HEK293 (cell line): ENCODE data around the gene KRTAP10-10.

Source experiments
- CTCF ChIA-PET: fragments of 350-600 bp; formaldehyde crosslinking; extraction: SDS; loops from one replicate; lab custom pipeline; 2021; ENCODE audit warnings: antibody characterized with exemption; lab: Yijun Ruan, JAX
- POLR2A ChIA-PET: fragments of 300-600 bp; formaldehyde crosslinking; extraction: SDS; loops from one replicate; lab custom pipeline; 2020; ENCODE audit warnings: antibody characterized with exemption, inconsistent platforms; lab: Yijun Ruan, JAX
- H3K27ac ChIP-seq: fragments of 200-500 bp; sonication (Bioruptor generic); 2 replicates; pipeline ENCODE4 v1.5.1; 2014; ENCODE audit warnings: low read depth, low read length, control low read depth, inconsistent platforms; ENCODE audit errors: extremely low read depth
- H3K36me3 ChIP-seq, 2 experiments: fragments of 200-500 bp in 1 of 2; sonication (Bioruptor generic) in 1 of 2; 1 replicate in 1 of 2; 2 replicates in 1 of 2; pipeline ENCODE4 v1.5.1; 2014 to 2017; ENCODE audit warnings: inconsistent platforms in 2 of 2, low read length in 2 of 2; ENCODE audit not compliant: control insufficient read depth in 2 of 2, insufficient read depth in 1 of 2
- H3K4me1 ChIP-seq: fragments of 200-500 bp; sonication (Bioruptor generic); 2 replicates; pipeline ENCODE4 v1.5.1; 2014; ENCODE audit warnings: mild to moderate bottlenecking, low read length, inconsistent platforms; ENCODE audit not compliant: control insufficient read depth, insufficient read depth
- H3K4me3 ChIP-seq: 2 replicates; pipeline ENCODE4 v1.5.1; 2011; ENCODE audit warnings: low read depth, mild to moderate bottlenecking, control low read depth, low read length, moderate library complexity
- H3K9me3 ChIP-seq: fragments of 200-500 bp; sonication (Bioruptor generic); 2 replicates; pipeline ENCODE4 v1.5.1; 2014; ENCODE audit warnings: low read depth, low read length, inconsistent platforms; ENCODE audit not compliant: control insufficient read depth, insufficient read depth
- EGR2 ChIP-seq: fragments of 450-650 bp; formaldehyde crosslinking; IDR thresholded peaks from 2 replicates; pipeline ENCODE4 v1.5.1; 2016; ENCODE audit warnings: low read depth, missing biosample characterization, missing genetic modification characterization
- GLIS2 ChIP-seq: fragments of 450-650 bp; formaldehyde crosslinking; IDR thresholded peaks from 2 replicates; pipeline ENCODE4 v1.5.1; 2016; ENCODE audit warnings: missing biosample characterization, missing genetic modification characterization
- HOXA7 ChIP-seq: sonication (generic); formaldehyde crosslinking; IDR thresholded peaks from 2 replicates; pipeline ENCODE4 v1.8.1; 2022; ENCODE audit warnings: missing genetic modification reagents, borderline replicate concordance
- KLF1 ChIP-seq: fragments of 450-650 bp; formaldehyde crosslinking; IDR thresholded peaks from 2 replicates; pipeline ENCODE4 v1.5.1; 2016; ENCODE audit warnings: missing biosample characterization, missing genetic modification characterization
- KLF7 ChIP-seq: fragments of 450-650 bp; formaldehyde crosslinking; IDR thresholded peaks from 2 replicates; pipeline ENCODE4 v1.5.1; 2016; ENCODE audit warnings: missing biosample characterization, missing genetic modification characterization, borderline replicate concordance
- PRDM1 ChIP-seq: fragments of 450-650 bp; formaldehyde crosslinking; IDR thresholded peaks from 2 replicates; pipeline ENCODE4; 2016; ENCODE audit warnings: missing biosample characterization, missing genetic modification characterization
- SP7 ChIP-seq: fragments of 450-650 bp; formaldehyde crosslinking; IDR thresholded peaks from 2 replicates; pipeline ENCODE4 v1.5.1; 2016; ENCODE audit warnings: missing biosample characterization, missing genetic modification characterization
- TRIM28 ChIP-seq: IDR thresholded peaks from 2 replicates; pipeline ENCODE4 v1.6.1; 2011; ENCODE audit warnings: low read length, control low read depth, borderline replicate concordance
- WT1 ChIP-seq: fragments of 450-650 bp; formaldehyde crosslinking; IDR thresholded peaks from 2 replicates; pipeline ENCODE4 v1.5.1; 2016; ENCODE audit warnings: missing biosample characterization, missing genetic modification characterization
- ZBTB7A ChIP-seq: fragments of 450-650 bp; formaldehyde crosslinking; IDR thresholded peaks from 2 replicates; pipeline ENCODE4 v1.5.1; 2016; ENCODE audit warnings: low read depth, missing biosample characterization, missing genetic modification characterization
- ZEB2 ChIP-seq: fragments of 450-650 bp; formaldehyde crosslinking; IDR thresholded peaks from 2 replicates; pipeline ENCODE4 v1.5.1; 2016; ENCODE audit warnings: missing biosample characterization, missing genetic modification characterization
- ZFHX2 ChIP-seq: fragments of 450-650 bp; formaldehyde crosslinking; conservative IDR thresholded peaks from 2 replicates; pipeline ENCODE4 v1.5.1; 2016; ENCODE audit warnings: missing biosample characterization, missing genetic modification characterization
- ZFP41 ChIP-seq: fragments of 450-650 bp; formaldehyde crosslinking; IDR thresholded peaks from 2 replicates; pipeline ENCODE4 v1.5.1; 2016; ENCODE audit warnings: missing biosample characterization, missing genetic modification characterization, borderline replicate concordance
- ZNF114 ChIP-seq: fragments of 450-650 bp; formaldehyde crosslinking; IDR thresholded peaks from 2 replicates; pipeline ENCODE4 v1.5.0; 2017; ENCODE audit warnings: missing biosample characterization, missing genetic modification characterization
- ZNF133 ChIP-seq: fragments of 450-650 bp; formaldehyde crosslinking; IDR thresholded peaks from 2 replicates; pipeline ENCODE4 v1.5.1; 2016; ENCODE audit warnings: missing biosample characterization, missing genetic modification characterization
- ZNF146 ChIP-seq: fragments of 450-650 bp; formaldehyde crosslinking; IDR thresholded peaks from 2 replicates; pipeline ENCODE4 v1.5.1; 2016; ENCODE audit warnings: missing biosample characterization, missing genetic modification characterization
- ZNF248 ChIP-seq: fragments of 450-650 bp; formaldehyde crosslinking; IDR thresholded peaks from 2 replicates; pipeline ENCODE4 v1.5.1; 2017; ENCODE audit warnings: missing biosample characterization, missing genetic modification characterization
- ZNF366 ChIP-seq: fragments of 450-650 bp; formaldehyde crosslinking; conservative IDR thresholded peaks from 2 replicates; pipeline ENCODE4 v1.5.1; 2016; ENCODE audit warnings: missing biosample characterization, missing genetic modification characterization
- ZNF37A ChIP-seq: fragments of 450-650 bp; IDR thresholded peaks from 2 replicates; pipeline ENCODE4 v1.5.1; 2018; ENCODE audit warnings: missing biosample characterization, missing genetic modification characterization
- ZNF426 ChIP-seq: fragments of 450-650 bp; formaldehyde crosslinking; IDR thresholded peaks from 2 replicates; pipeline ENCODE4 v1.5.1; 2017; ENCODE audit warnings: missing biosample characterization, missing genetic modification characterization, mild to moderate bottlenecking, inconsistent platforms, moderate library complexity
- ZNF510 ChIP-seq: fragments of 450-650 bp; formaldehyde crosslinking; IDR thresholded peaks from 2 replicates; pipeline ENCODE4 v1.5.1; 2018; ENCODE audit warnings: mild to moderate bottlenecking, missing genetic modification characterization, missing biosample characterization; ENCODE audit not compliant: insufficient replicate concordance
- ZNF518A ChIP-seq: fragments of 450-650 bp; formaldehyde crosslinking; conservative IDR thresholded peaks from 2 replicates; pipeline ENCODE4 v1.5.1; 2016; ENCODE audit warnings: low read depth, missing biosample characterization, missing genetic modification characterization
- ZNF610 ChIP-seq: fragments of 450-650 bp; formaldehyde crosslinking; IDR thresholded peaks from 2 replicates; pipeline ENCODE4 v1.5.1; 2016; ENCODE audit warnings: missing biosample characterization, missing genetic modification characterization, borderline replicate concordance
- ZNF629 ChIP-seq: fragments of 450-650 bp; formaldehyde crosslinking; IDR thresholded peaks from 2 replicates; pipeline ENCODE4 v1.5.1; 2017; ENCODE audit warnings: missing biosample characterization, missing genetic modification characterization
- ZNF670 ChIP-seq: fragments of 450-650 bp; formaldehyde crosslinking; IDR thresholded peaks from 2 replicates; pipeline ENCODE4 v1.5.1; 2016; ENCODE audit warnings: missing biosample characterization, missing genetic modification characterization, low read depth
- TF ChIP-seq, protein P1 (sequence below): sonication (generic); formaldehyde crosslinking; IDR thresholded peaks from 2 replicates; pipeline ENCODE4 v1.8.1; 2022; ENCODE audit warnings: mild to moderate bottlenecking, moderate library complexity, missing genetic modification reagents
- TF ChIP-seq, protein P2 (sequence below): IDR thresholded peaks from 2 replicates; pipeline ENCODE4 v1.6.1; 2011; ENCODE audit warnings: mild to moderate bottlenecking, low read depth, low read length, borderline replicate concordance
- TF ChIP-seq, protein P3 (sequence below): fragments of 450-650 bp; formaldehyde crosslinking; IDR thresholded peaks from 2 replicates; pipeline ENCODE4 v1.5.1; 2016; ENCODE audit warnings: missing biosample characterization, missing genetic modification characterization

KRTAP10-10 gene

GRCh38 chr21:44684077-44684476 lies 46.9 kb downstream of the KRTAP10-10 start:
- Histone ChIP-seq H3K4me1 (no peaks in the 10 kb centered on the region), H3K9me3 (no peaks in the 10 kb centered on the region), H3K4me3 (no peak overlapping the region), H3K27ac (no peak overlapping the region), H3K36me3 (no peaks in the 10 kb centered on the region)
- ChIA-PET POLR2A (interaction anchor here (0.6 kb wide), 1 partner anchor 236 kb away, joined by 8 read pairs; no protein-coding TSS in a partner anchor), CTCF (no interaction called here)
- no peak for TF ChIP-seq ZNF610
- no peak for TF ChIP-seq PRDM1
- no peak for TF ChIP-seq KLF1
- TF ChIP-seq ZFP41 (tag by site-specific recombination) = no peak
- no peak for TF ChIP-seq WT1 (tag by site-specific recombination)
- TF ChIP-seq ZNF248 (tag by site-specific recombination) = no peak
- TF ChIP-seq, protein P1, sequence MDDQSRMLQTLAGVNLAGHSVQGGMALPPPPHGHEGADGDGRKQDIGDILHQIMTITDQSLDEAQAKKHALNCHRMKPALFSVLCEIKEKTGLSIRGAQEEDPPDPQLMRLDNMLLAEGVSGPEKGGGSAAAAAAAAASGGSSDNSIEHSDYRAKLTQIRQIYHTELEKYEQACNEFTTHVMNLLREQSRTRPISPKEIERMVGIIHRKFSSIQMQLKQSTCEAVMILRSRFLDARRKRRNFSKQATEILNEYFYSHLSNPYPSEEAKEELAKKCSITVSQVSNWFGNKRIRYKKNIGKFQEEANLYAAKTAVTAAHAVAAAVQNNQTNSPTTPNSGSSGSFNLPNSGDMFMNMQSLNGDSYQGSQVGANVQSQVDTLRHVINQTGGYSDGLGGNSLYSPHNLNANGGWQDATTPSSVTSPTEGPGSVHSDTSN (CRISPR knock-in tag) = no peak
- TF ChIP-seq ZNF518A (tag by site-specific recombination) = no peak
- TF ChIP-seq SP7 (tag by site-specific recombination) = no peak
- no peak for TF ChIP-seq ZNF133 (tag by site-specific recombination)
- TF ChIP-seq ZNF629 (tag by site-specific recombination) = no peak
- TF ChIP-seq ZNF426 (tag by site-specific recombination) = no peak
- TF ChIP-seq ZBTB7A (tag by site-specific recombination) = no peak
- no peak for TF ChIP-seq GLIS2 (tag by site-specific recombination)
- TF ChIP-seq ZNF510 (tag by site-specific recombination) = no peak

GRCh38 chr21:44684483-44684882 lies 47.3 kb downstream of the KRTAP10-10 start:
- no peaks in the 10 kb centered on the region for H3K9me3 ChIP-seq
- ChIA-PET POLR2A (interaction anchor here (0.6 kb wide), 1 partner anchor 237 kb away, joined by 8 read pairs; no protein-coding TSS in a partner anchor), CTCF (no interaction called here)
- no peak overlapping the region for H3K4me3 ChIP-seq
- H3K4me1 ChIP-seq = no peaks in the 10 kb centered on the region
- H3K36me3 ChIP-seq = no peaks in the 10 kb centered on the region
- no peak overlapping the region for H3K27ac ChIP-seq
- no peak for TF ChIP-seq ZNF114 (tag by site-specific recombination)
- TF ChIP-seq ZNF37A (tag by site-specific recombination) = no peak
- TF ChIP-seq, protein P2, sequence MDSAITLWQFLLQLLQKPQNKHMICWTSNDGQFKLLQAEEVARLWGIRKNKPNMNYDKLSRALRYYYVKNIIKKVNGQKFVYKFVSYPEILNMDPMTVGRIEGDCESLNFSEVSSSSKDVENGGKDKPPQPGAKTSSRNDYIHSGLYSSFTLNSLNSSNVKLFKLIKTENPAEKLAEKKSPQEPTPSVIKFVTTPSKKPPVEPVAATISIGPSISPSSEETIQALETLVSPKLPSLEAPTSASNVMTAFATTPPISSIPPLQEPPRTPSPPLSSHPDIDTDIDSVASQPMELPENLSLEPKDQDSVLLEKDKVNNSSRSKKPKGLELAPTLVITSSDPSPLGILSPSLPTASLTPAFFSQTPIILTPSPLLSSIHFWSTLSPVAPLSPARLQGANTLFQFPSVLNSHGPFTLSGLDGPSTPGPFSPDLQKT = no peak
- no peak for TF ChIP-seq KLF7 (tag by site-specific recombination)
- no peak for TF ChIP-seq ZNF366 (tag by site-specific recombination)
- TF ChIP-seq EGR2 (tag by site-specific recombination) = no peak
- no peak for TF ChIP-seq ZNF670 (tag by site-specific recombination)
- no peak for TF ChIP-seq ZFHX2
- TF ChIP-seq, protein P3, sequence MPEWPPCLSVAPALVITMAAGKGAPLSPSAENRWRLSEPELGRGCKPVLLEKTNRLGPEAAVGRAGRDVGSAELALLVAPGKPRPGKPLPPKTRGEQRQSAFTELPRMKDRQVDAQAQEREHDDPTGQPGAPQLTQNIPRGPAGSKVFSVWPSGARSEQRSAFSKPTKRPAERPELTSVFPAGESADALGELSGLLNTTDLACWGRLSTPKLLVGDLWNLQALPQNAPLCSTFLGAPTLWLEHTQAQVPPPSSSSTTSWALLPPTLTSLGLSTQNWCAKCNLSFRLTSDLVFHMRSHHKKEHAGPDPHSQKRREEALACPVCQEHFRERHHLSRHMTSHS (tag by site-specific recombination) = no peak
- no peak for TF ChIP-seq TRIM28
- no peak for TF ChIP-seq HOXA7 (CRISPR knock-in tag)
- TF ChIP-seq ZNF146 (tag by site-specific recombination) = no peak
- no peak for TF ChIP-seq KLF1
- TF ChIP-seq ZEB2 = no peak
